Loucy (cell line): ENCODE data around the gene FOXM1.

Source experiments
- EZH2phosphoT487 ChIP-seq: fragments of 200-600 bp; IDR thresholded peaks from 2 replicates; pipeline ENCODE4 v1.6.1; 2018; ENCODE audit warnings: antibody characterized with exemption, mild to moderate bottlenecking, moderate library complexity, borderline replicate concordance
- TF ChIP-seq, protein P1 (sequence below): fragments of 200-600 bp; sonication (generic); conservative IDR thresholded peaks from 2 replicates; pipeline ENCODE4 v1.5.1; 2014; ENCODE audit warnings: mild to moderate bottlenecking, antibody characterized with exemption, low read length

DNA sequence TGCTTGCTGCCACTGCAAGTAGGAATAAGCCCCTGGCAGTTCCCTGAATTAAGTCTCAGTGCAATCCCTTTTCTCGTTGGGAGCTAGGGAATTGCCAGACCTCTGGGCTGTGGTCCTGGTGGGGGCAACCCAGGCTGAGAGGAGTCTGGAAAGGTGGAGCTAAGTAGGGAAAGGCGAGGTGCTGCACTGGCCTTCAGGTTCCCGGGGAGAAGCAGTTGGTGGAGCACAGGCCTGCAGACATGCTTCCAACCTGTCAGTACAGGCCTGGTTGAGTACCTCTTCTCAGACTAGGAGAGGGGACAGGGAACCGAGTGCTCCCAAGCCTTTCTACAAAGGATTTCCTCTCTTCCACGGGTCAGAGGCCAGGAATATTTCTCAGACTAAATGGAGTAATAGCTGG lies 43.6 kb downstream of the FOXM1 start:
- TF ChIP-seq EZH2phosphoT487, result no peak
- TF ChIP-seq, protein P1, sequence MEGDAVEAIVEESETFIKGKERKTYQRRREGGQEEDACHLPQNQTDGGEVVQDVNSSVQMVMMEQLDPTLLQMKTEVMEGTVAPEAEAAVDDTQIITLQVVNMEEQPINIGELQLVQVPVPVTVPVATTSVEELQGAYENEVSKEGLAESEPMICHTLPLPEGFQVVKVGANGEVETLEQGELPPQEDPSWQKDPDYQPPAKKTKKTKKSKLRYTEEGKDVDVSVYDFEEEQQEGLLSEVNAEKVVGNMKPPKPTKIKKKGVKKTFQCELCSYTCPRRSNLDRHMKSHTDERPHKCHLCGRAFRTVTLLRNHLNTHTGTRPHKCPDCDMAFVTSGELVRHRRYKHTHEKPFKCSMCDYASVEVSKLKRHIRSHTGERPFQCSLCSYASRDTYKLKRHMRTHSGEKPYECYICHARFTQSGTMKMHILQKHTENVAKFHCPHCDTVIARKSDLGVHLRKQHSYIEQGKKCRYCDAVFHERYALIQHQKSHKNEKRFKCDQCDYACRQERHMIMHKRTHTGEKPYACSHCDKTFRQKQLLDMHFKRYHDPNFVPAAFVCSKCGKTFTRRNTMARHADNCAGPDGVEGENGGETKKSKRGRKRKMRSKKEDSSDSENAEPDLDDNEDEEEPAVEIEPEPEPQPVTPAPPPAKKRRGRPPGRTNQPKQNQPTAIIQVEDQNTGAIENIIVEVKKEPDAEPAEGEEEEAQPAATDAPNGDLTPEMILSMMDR, result no peak
